Mammary epithelial cell (primary cell): ENCODE measurements around the gene RPL10A.

ENCODE experiments used
- CTCF ChIP-seq, 2 donors: IDR thresholded peaks in 1 of 2; conservative IDR thresholded peaks in 1 of 2; 2 replicates each; pipeline ENCODE4 v1.5.1; 2011 to 2012; ENCODE audit warnings: inconsistent platforms in 2 of 2, low read length in 2 of 2, mild to moderate bottlenecking in 2 of 2, control low read depth in 1 of 2, low read depth in 1 of 2; ENCODE audit not compliant: insufficient read depth in 1 of 2; ENCODE audit errors: extremely low read depth in 1 of 2
- EZH2 ChIP-seq: IDR thresholded peaks from 2 replicates; pipeline ENCODE4 v1.6.1; 2012; ENCODE audit warnings: low read length, inconsistent platforms, borderline replicate concordance

- TF ChIP-seq CTCF (conservative IDR thresholded peaks at IDR 0.05 in 1 of 2, IDR thresholded peaks at IDR 0.05 in 1 of 2; ENCODE audit: extremely low read depth in 1 of 2, insufficient read depth in 1 of 2, low read depth in 1 of 2, low read length in 2 of 2) (no peak), EZH2 (no peak)
Observed at GRCh38 chr6:35501784-35502183, 33.6 kb downstream of the RPL10A start.
